MM.1S (cell line): ENCODE results near the gene SOWAHC.

Experiments used
- CTCF ChIP-seq: fragments of 300-600 bp; sonication (generic); IDR thresholded peaks from 2 replicates; pipeline ENCODE4 v1.5.1; 2016; ENCODE audit warnings: antibody characterized with exemption, low read length, mixed read lengths
- EZH2 ChIP-seq: fragments of 300-600 bp; sonication (generic); optimal IDR thresholded peaks from 2 replicates; pipeline ENCODE3; 2017; ENCODE audit warnings: low read depth, mild to moderate bottlenecking, antibody characterized with exemption, low read length, mixed read lengths
- EZH2phosphoT487 ChIP-seq: fragments of 300-600 bp; sonication (generic); IDR thresholded peaks from 2 replicates; pipeline ENCODE4 v1.6.1; 2018; ENCODE audit warnings: antibody characterized with exemption, low read length

DNA sequence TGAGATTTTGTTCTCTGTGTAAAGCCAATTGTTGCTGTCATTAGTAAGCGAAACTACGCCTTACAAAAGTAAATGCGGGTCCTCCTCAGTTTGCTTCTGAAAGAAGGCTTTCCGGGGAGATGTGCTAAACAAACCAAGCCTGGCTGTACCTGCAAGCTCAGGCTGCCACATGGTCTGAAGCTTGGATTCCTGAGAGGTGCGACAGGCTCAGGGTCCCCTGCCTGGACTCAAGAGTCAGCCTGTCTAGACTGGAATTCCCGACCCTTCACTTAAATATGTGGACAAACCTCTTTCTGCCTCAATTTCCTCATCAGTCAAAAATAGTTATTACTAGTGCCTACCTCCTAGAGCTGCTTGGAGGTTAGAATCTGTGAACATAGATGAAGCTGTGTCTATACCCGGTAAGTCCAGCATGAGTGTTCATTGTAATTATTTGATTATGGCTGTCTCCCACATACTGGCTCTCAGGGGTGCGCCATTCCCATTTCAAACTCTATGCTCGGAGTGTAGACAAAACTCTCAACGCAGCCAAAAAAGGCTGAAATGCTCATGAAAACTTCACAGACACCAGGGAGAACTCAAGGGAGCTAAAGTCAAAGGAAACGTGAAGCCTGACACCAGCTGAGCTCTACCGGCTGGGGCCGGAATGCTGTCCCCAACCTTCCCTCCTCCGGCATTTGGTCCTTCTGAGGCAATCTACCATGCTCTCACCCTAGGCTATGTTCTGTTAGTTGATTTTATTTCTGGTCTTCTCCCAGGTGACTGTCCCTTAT is 31.4 kb downstream of the SOWAHC start:
- TF ChIP-seq CTCF (no peak), EZH2 (no peak), EZH2phosphoT487 (no peak)
